Measurements from ENCODE around the gene SCN5A.

Gene SCN5A

GRCh38 chr3:38647217-38647970 is 2.1 kb downstream of the SCN5A start:
- DNase-seq (ENCODE audit: low read depth), result no peak

GRCh38 chr3:38646630-38647029 is 2.9 kb downstream of the SCN5A start:
- DNase-seq (ENCODE audit: low read depth), result no peak

- no peak for DNase-seq (ENCODE audit: low read depth)
These were observed 3.4 kb downstream of the SCN5A start for GRCh38 chr3:38646062-38646461.

GRCh38 chr3:38645601-38646000 is 3.9 kb downstream of the SCN5A start:
- no peak for DNase-seq (ENCODE audit: low read depth)

- no peak for DNase-seq (ENCODE audit: low read depth)
These were observed 4.4 kb downstream of the SCN5A start for GRCh38 chr3:38645076-38645475.

- DNase-seq (ENCODE audit: low read depth), result no peak
These were observed 4.8 kb downstream of the SCN5A start for GRCh38 chr3:38644662-38645053.

- no peak for DNase-seq (ENCODE audit: low read depth)
These were observed 5.3 kb downstream of the SCN5A start for GRCh38 chr3:38644016-38644661.

GRCh38 chr3:38643592-38643991 is 5.9 kb downstream of the SCN5A start:
- DNase-seq (ENCODE audit: low read depth), result no peak

- DNase-seq (ENCODE audit: low read depth), result no peak
These were observed 6.4 kb downstream of the SCN5A start for GRCh38 chr3:38643090-38643489.

GRCh38 chr3:38641461-38642110 is 7.9 kb downstream of the SCN5A start:
- no peak for DNase-seq (ENCODE audit: low read depth)

GRCh38 chr3:38640661-38641452 is 8.6 kb downstream of the SCN5A start:
- DNase-seq (ENCODE audit: low read depth), result no peak

- no peak for DNase-seq (ENCODE audit: low read depth)
These were observed 11.1 kb downstream of the SCN5A start for GRCh38 chr3:38638354-38638753.

- DNase-seq (ENCODE audit: low read depth), result no peak
These were observed 11.6 kb downstream of the SCN5A start for GRCh38 chr3:38637906-38638305.

- no peak for DNase-seq (ENCODE audit: low read depth)
These were observed 12.6 kb downstream of the SCN5A start for GRCh38 chr3:38636881-38637280.

GRCh38 chr3:38636464-38636863 is 13.0 kb downstream of the SCN5A start:
- no peak for DNase-seq (ENCODE audit: low read depth)

- DNase-seq (ENCODE audit: low read depth), result peak; percentile 44
These were observed 15.4 kb downstream of the SCN5A start for GRCh38 chr3:38634111-38634510.

GRCh38 chr3:38632989-38633388 is 16.5 kb downstream of the SCN5A start:
- no peak for DNase-seq (ENCODE audit: low read depth)

- DNase-seq (ENCODE audit: low read depth), result no peak
These were observed 18.9 kb downstream of the SCN5A start for GRCh38 chr3:38630606-38631005.

GRCh38 chr3:38630070-38630469 is 19.4 kb downstream of the SCN5A start:
- DNase-seq (ENCODE audit: low read depth), result no peak

- DNase-seq (ENCODE audit: low read depth), result no peak
These were observed 20.7 kb downstream of the SCN5A start for GRCh38 chr3:38628835-38629234.

GRCh38 chr3:38627956-38628355 is 21.5 kb downstream of the SCN5A start:
- no peak for DNase-seq (ENCODE audit: low read depth)

GRCh38 chr3:38626171-38626570 is 23.3 kb downstream of the SCN5A start:
- no peak for DNase-seq (ENCODE audit: low read depth)

- no peak for DNase-seq (ENCODE audit: low read depth)
These were observed 25.9 kb downstream of the SCN5A start for GRCh38 chr3:38623539-38623938.

Data from non-pigmented ciliary epithelial cell (primary cell).